GM12865 (cell line): ENCODE measurements around the gene KLHL3.

ENCODE experiments used
- DNase-seq: peaks from one replicate; pipeline ENCODE4 v3.0.0; 2010; ENCODE audit warnings: low read depth
- H3K4me3 ChIP-seq: 2 replicates; pipeline ENCODE4 v1.5.1; 2011; ENCODE audit warnings: mild to moderate bottlenecking, low read depth, low read length, control low read depth
- CTCF ChIP-seq: IDR thresholded peaks from 2 replicates; pipeline ENCODE4 v1.5.1; 2011; ENCODE audit warnings: low read length, control low read depth, low read depth, inconsistent platforms; ENCODE audit not compliant: insufficient read depth; ENCODE audit errors: missing control alignments

KLHL3 gene

GRCh38 chr5:137688210-137688840 lies 47.6 kb downstream of the KLHL3 start:
- no peak for TF ChIP-seq CTCF
- no peak for DNase-seq
- no peak overlapping the region for H3K4me3 ChIP-seq

GRCh38 chr5:137684761-137685160 lies 51.1 kb downstream of the KLHL3 start:
- no peak overlapping the region for H3K4me3 ChIP-seq
- no peak for DNase-seq
- no peak for TF ChIP-seq CTCF

GRCh38 chr5:137681191-137681590 lies 54.7 kb downstream of the KLHL3 start:
- DNase-seq = no peak
- TF ChIP-seq CTCF = no peak
- H3K4me3 ChIP-seq = no peak overlapping the region

GRCh38 chr5:137679910-137680309 lies 56.0 kb downstream of the KLHL3 start:
- DNase-seq = no peak
- no peak overlapping the region for H3K4me3 ChIP-seq
- TF ChIP-seq CTCF = no peak

GRCh38 chr5:137679195-137679594 lies 56.7 kb downstream of the KLHL3 start:
- no peak overlapping the region for H3K4me3 ChIP-seq
- no peak for DNase-seq
- TF ChIP-seq CTCF = no peak

- H3K4me3 ChIP-seq = no peak overlapping the region
- DNase-seq = no peak
- no peak for TF ChIP-seq CTCF
Observed at GRCh38 chr5:137672881-137673280, 63.0 kb downstream of the KLHL3 start.

- TF ChIP-seq CTCF = no peak
- DNase-seq = no peak
- H3K4me3 ChIP-seq = no peak overlapping the region
Observed at GRCh38 chr5:137672001-137672400, 63.9 kb downstream of the KLHL3 start.
